ENCODE data around the gene SPRYD4.

GRCh38 chr12:56479625-56480024 is 11.2 kb downstream of the SPRYD4 start:
- no peak for TF ChIP-seq POLR2AphosphoS5 (IDR thresholded peaks at IDR 0.05)
- TF ChIP-seq, protein P1, sequence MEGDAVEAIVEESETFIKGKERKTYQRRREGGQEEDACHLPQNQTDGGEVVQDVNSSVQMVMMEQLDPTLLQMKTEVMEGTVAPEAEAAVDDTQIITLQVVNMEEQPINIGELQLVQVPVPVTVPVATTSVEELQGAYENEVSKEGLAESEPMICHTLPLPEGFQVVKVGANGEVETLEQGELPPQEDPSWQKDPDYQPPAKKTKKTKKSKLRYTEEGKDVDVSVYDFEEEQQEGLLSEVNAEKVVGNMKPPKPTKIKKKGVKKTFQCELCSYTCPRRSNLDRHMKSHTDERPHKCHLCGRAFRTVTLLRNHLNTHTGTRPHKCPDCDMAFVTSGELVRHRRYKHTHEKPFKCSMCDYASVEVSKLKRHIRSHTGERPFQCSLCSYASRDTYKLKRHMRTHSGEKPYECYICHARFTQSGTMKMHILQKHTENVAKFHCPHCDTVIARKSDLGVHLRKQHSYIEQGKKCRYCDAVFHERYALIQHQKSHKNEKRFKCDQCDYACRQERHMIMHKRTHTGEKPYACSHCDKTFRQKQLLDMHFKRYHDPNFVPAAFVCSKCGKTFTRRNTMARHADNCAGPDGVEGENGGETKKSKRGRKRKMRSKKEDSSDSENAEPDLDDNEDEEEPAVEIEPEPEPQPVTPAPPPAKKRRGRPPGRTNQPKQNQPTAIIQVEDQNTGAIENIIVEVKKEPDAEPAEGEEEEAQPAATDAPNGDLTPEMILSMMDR (IDR thresholded peaks at IDR 0.05) = no peak

Data from prostate gland (tissue), 2 donors.